Kidney (tissue), 14 donors: ENCODE data around the gene TNFRSF8. TPM values are rescaled to one million over a fixed set of nuclear protein-coding genes. Genes with fewer than 3 reads are reported as not detected.
A peak's percentile ranks its signal among the peaks of the same experiment; 100 is the strongest.

Experiments
- DNase-seq, 5 donors: peaks; one replicate each; pipeline ENCODE4 v3.0.0-alpha.2; 2013 to 2020
- FAIRE-seq: peaks from 2 replicates; lab custom pipeline; 2012; peaks lifted over from hg19 to GRCh38; lab: Jason Lieb, UNC
- H3K27ac ChIP-seq, 2 donors: one replicate each; pipeline ENCODE4 v1.7.0; 2013; ENCODE audit warnings: low read depth in 2 of 2, low read length in 2 of 2, inconsistent platforms in 1 of 2
- H3K27me3 ChIP-seq: one replicate; pipeline ENCODE4 v1.7.1; 2013; ENCODE audit warnings: low read length, inconsistent platforms; ENCODE audit not compliant: control insufficient read depth, insufficient read depth
- H3K36me3 ChIP-seq, 3 donors: one replicate each; pipeline versions ENCODE4 v1.7.0 to v1.7.1; 2013; ENCODE audit warnings: low read length in 3 of 3, control low read depth in 1 of 3, inconsistent platforms in 1 of 3; ENCODE audit not compliant: insufficient read depth in 3 of 3, control insufficient read depth in 2 of 3
- H3K4me1 ChIP-seq, 3 donors: one replicate each; pipeline versions ENCODE4 v1.7.0 to v1.7.1; 2013; ENCODE audit warnings: low read length in 3 of 3, inconsistent platforms in 1 of 3, low read depth in 1 of 3; ENCODE audit not compliant: control insufficient read depth in 2 of 3, insufficient read depth in 2 of 3
- H3K4me3 ChIP-seq, 3 donors: one replicate each; pipeline versions ENCODE4 v1.7.0 to v1.8.1; 2013; ENCODE audit warnings: low read length in 3 of 3, control low read depth in 1 of 3, inconsistent platforms in 1 of 3
- H3K9ac ChIP-seq, 3 donors: one replicate each; pipeline versions ENCODE4 v1.7.0 to v1.7.1; 2013; ENCODE audit warnings: low read length in 3 of 3, control low read depth in 1 of 3, inconsistent platforms in 1 of 3
- H3K9me3 ChIP-seq, 3 donors: one replicate each; pipeline versions ENCODE4 v1.7.0 to v1.7.1; 2013; ENCODE audit warnings: low read length in 3 of 3, control low read depth in 1 of 3, inconsistent platforms in 1 of 3; ENCODE audit not compliant: control insufficient read depth in 2 of 3, insufficient read depth in 1 of 3
- intact Hi-C: fragments of 100-400 bp; cut with DNase I; formaldehyde crosslinking; loops from one replicate; pipeline ENCODE4 v1.11.1; 2022
- polyA plus RNA-seq: library from polyadenylated mRNA; stranded (reverse); fragments of 350-450 nt; fragmentation: Illumina TruSeq; extraction: RNeasy Lipid Tissue Mini Kit (QIAGEN cat#74804); gene quantifications from one replicate; pipeline ENCODE4 v1.2.3, GENCODE V29; 2014; ENCODE audit warnings: low read depth, low replicate concordance; ENCODE audit not compliant: insufficient read depth
- total RNA-seq: library from RNA; stranded (reverse); fragmentation: NEBNext Ultra II Directional; extraction: Animal tissue kit (Norgen Biotek cat#: 25700); gene quantifications from one replicate; pipeline ENCODE4 v1.2.1, GENCODE V29; 2021
- TF ChIP-seq, protein P1 (sequence below): IDR thresholded peaks from 3 replicates; pipeline ENCODE4 v1.5.1; 2012; ENCODE audit warnings: mild to moderate bottlenecking, moderate library complexity, borderline replicate concordance; ENCODE audit not compliant: insufficient read depth; ENCODE audit errors: extremely low read depth
- donor health status: control.
- donor health status: control.
- donor health status: control.
- donor health status: control.
- donor health status: control.
- donor health status: DM: yes; HTN: yes; CAD: no.
- donor health status: Normal renal cell carcinoma (clear cell type).

TNFRSF8 gene
- total and polyA plus RNA-seq, 2 donors from 2014 or later = 0.94 to 0.97 TPM

DNA sequence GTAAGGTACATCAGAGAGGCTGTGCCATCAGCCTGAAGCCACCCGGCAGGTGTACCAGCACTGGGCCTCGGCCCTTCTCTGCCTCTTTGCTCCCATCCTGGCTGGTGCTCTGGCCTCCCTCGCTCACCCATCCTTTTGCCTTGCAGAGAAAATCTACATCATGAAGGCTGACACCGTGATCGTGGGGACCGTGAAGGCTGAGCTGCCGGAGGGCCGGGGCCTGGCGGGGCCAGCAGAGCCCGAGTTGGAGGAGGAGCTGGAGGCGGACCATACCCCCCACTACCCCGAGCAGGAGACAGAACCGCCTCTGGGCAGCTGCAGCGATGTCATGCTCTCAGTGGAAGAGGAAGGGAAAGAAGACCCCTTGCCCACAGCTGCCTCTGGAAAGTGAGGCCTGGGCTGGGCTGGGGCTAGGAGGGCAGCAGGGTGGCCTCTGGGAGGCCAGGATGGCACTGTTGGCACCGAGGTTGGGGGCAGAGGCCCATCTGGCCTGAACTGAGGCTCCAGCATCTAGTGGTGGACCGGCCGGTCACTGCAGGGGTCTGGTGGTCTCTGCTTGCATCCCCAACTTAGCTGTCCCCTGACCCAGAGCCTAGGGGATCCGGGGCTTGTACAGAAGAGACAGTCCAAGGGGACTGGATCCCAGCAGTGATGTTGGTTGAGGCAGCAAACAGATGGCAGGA lies 79.2 kb downstream of the TNFRSF8 start:
- no peaks in the 10 kb centered on the region for H3K9me3 ChIP-seq
- no peak overlapping the region for H3K9ac ChIP-seq
- DNase-seq (peak in 2 of 5 donors; percentile 48 to 67), FAIRE-seq (no peak)
- no peak overlapping the region for H3K4me3 ChIP-seq
- peaks cover 0 to 8% (median 0%) of the 10 kb centered on the region in 3 donors for H3K4me1 ChIP-seq
- no peak overlapping the region for H3K27ac ChIP-seq
- no peaks in the 10 kb centered on the region for H3K27me3 ChIP-seq
- intact Hi-C loops = no loop called here
- TF ChIP-seq, protein P1, sequence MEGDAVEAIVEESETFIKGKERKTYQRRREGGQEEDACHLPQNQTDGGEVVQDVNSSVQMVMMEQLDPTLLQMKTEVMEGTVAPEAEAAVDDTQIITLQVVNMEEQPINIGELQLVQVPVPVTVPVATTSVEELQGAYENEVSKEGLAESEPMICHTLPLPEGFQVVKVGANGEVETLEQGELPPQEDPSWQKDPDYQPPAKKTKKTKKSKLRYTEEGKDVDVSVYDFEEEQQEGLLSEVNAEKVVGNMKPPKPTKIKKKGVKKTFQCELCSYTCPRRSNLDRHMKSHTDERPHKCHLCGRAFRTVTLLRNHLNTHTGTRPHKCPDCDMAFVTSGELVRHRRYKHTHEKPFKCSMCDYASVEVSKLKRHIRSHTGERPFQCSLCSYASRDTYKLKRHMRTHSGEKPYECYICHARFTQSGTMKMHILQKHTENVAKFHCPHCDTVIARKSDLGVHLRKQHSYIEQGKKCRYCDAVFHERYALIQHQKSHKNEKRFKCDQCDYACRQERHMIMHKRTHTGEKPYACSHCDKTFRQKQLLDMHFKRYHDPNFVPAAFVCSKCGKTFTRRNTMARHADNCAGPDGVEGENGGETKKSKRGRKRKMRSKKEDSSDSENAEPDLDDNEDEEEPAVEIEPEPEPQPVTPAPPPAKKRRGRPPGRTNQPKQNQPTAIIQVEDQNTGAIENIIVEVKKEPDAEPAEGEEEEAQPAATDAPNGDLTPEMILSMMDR = no peak
- no peaks in the 10 kb centered on the region for H3K36me3 ChIP-seq

DNA sequence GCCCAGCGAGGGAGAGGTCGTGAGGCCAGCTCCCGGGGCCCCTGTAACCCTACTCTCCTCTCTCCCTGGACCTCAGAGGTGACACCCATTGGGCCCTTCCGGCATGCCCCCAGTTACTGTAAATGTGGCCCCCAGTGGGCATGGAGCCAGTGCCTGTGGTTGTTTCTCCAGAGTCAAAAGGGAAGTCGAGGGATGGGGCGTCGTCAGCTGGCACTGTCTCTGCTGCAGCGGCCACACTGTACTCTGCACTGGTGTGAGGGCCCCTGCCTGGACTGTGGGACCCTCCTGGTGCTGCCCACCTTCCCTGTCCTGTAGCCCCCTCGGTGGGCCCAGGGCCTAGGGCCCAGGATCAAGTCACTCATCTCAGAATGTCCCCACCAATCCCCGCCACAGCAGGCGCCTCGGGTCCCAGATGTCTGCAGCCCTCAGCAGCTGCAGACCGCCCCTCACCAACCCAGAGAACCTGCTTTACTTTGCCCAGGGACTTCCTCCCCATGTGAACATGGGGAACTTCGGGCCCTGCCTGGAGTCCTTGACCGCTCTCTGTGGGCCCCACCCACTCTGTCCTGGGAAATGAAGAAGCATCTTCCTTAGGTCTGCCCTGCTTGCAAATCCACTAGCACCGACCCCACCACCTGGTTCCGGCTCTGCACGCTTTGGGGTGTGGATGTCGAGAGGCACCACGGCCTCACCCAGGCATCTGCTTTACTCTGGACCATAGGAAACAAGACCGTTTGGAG lies 80.0 kb downstream of the TNFRSF8 start:
- TF ChIP-seq, protein P1 = no peak
- H3K36me3 ChIP-seq = no peaks in the 10 kb centered on the region
- peak in 1 of 5 donors; percentile 78 for DNase-seq
- H3K4me1 ChIP-seq = peaks cover 0 to 8% (median 0%) of the 10 kb centered on the region in 3 donors
- H3K27me3 ChIP-seq = no peaks in the 10 kb centered on the region
- FAIRE-seq = no peak
- no peaks in the 10 kb centered on the region for H3K9me3 ChIP-seq
- H3K27ac ChIP-seq = peak overlapping the region in 1 of 2 donors; percentile 80
- H3K9ac ChIP-seq = no peak overlapping the region
- no peak overlapping the region for H3K4me3 ChIP-seq
- intact Hi-C loops = no loop called here

DNA sequence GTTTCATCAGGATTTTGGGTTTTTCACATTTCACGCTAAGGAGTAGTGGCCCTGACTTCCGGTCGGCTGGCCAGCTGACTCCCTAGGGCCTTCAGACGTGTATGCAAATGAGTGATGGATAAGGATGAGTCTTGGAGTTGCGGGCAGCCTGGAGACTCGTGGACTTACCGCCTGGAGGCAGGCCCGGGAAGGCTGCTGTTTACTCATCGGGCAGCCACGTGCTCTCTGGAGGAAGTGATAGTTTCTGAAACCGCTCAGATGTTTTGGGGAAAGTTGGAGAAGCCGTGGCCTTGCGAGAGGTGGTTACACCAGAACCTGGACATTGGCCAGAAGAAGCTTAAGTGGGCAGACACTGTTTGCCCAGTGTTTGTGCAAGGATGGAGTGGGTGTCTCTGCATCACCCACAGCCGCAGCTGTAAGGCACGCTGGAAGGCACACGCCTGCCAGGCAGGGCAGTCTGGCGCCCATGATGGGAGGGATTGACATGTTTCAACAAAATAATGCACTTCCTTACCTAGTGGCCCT lies 80.6 kb downstream of the TNFRSF8 start:
- no peak overlapping the region for H3K4me3 ChIP-seq
- FAIRE-seq (no peak), DNase-seq (peak in 2 of 5 donors; percentile 55 to 91)
- H3K4me1 ChIP-seq = peaks cover 0 to 12% (median 0%) of the 10 kb centered on the region in 3 donors
- no peak overlapping the region for H3K9ac ChIP-seq
- H3K27me3 ChIP-seq = no peaks in the 10 kb centered on the region
- no peaks in the 10 kb centered on the region for H3K9me3 ChIP-seq
- intact Hi-C loops = no loop called here
- H3K27ac ChIP-seq = peak overlapping the region in 1 of 2 donors; percentile 83
- H3K36me3 ChIP-seq = no peaks in the 10 kb centered on the region
- TF ChIP-seq, protein P1 = no peak
